H9 (cell line): Measurements from ENCODE around the gene DAND5. TPM values are rescaled to one million over a fixed set of nuclear protein-coding genes. Genes with fewer than 3 reads are reported as not detected.

ENCODE experiments used
- DNase-seq: peaks from one replicate; pipeline ENCODE4 v3.0.0-alpha.2; 2017
- H2AFZ ChIP-seq: one replicate; pipeline ENCODE4 v1.6.1; 2013; ENCODE audit warnings: mild to moderate bottlenecking, low read length, control low read depth, moderate library complexity
- H2AK5ac ChIP-seq: 2 replicates; pipeline ENCODE4 v1.6.1; 2013; ENCODE audit warnings: low read length, control low read depth, mixed read lengths; ENCODE audit not compliant: insufficient read length
- H2BK120ac ChIP-seq: one replicate; pipeline ENCODE4 v1.6.1; 2013; ENCODE audit warnings: low read depth, mild to moderate bottlenecking, low read length, control low read depth, inconsistent platforms; ENCODE audit not compliant: poor library complexity, severe bottlenecking
- H2BK12ac ChIP-seq: 2 replicates; pipeline ENCODE4 v1.6.1; 2013; ENCODE audit warnings: low read length, control low read depth, mixed read lengths, low read depth; ENCODE audit not compliant: insufficient read length
- H2BK15ac ChIP-seq: 2 replicates; pipeline ENCODE4 v1.6.1; 2013; ENCODE audit warnings: low read depth, low read length, control low read depth
- H2BK20ac ChIP-seq: one replicate; pipeline ENCODE4 v1.6.1; 2013; ENCODE audit warnings: low read depth, mild to moderate bottlenecking, low read length, control low read depth, inconsistent platforms; ENCODE audit not compliant: poor library complexity, severe bottlenecking
- H2BK5ac ChIP-seq: 2 replicates; pipeline ENCODE4 v1.6.1; 2013; ENCODE audit warnings: low read length, control low read depth, mixed read lengths; ENCODE audit not compliant: insufficient read length
- H3K14ac ChIP-seq: 2 replicates; pipeline ENCODE4 v1.6.1; 2013; ENCODE audit warnings: low read length, control low read depth; ENCODE audit not compliant: insufficient read depth
- H3K18ac ChIP-seq: 2 replicates; pipeline ENCODE4 v1.6.1; 2013; ENCODE audit warnings: low read depth, mild to moderate bottlenecking, mixed read lengths, low read length, control low read depth; ENCODE audit not compliant: insufficient read length
- H3K23ac ChIP-seq: 2 replicates; pipeline ENCODE4 v1.6.1; 2013; ENCODE audit warnings: low read length, control low read depth, mixed read lengths, low read depth; ENCODE audit not compliant: insufficient read length
- H3K23me2 ChIP-seq: 2 replicates; pipeline ENCODE4 v1.6.1; 2013; ENCODE audit warnings: low read depth, mild to moderate bottlenecking, mixed read lengths, low read length, control low read depth; ENCODE audit not compliant: insufficient read length, poor library complexity, severe bottlenecking
- H3K27ac ChIP-seq: 2 replicates; pipeline ENCODE4 v1.5.1; 2013; ENCODE audit warnings: low read length, control low read depth, mixed read lengths, low read depth; ENCODE audit not compliant: insufficient read length
- H3K27me3 ChIP-seq: 2 replicates; pipeline ENCODE4 v1.6.1; 2013; ENCODE audit warnings: low read length, control low read depth, inconsistent platforms; ENCODE audit not compliant: insufficient read depth
- H3K4ac ChIP-seq: 2 replicates; pipeline ENCODE4 v1.6.1; 2013; ENCODE audit warnings: low read depth, mild to moderate bottlenecking, control low read depth, inconsistent platforms, low read length, moderate library complexity
- H3K4me1 ChIP-seq: 2 replicates; pipeline ENCODE4 v1.6.1; 2013; ENCODE audit warnings: low read length, control low read depth, inconsistent platforms; ENCODE audit not compliant: insufficient read depth
- H3K4me2 ChIP-seq: 2 replicates; pipeline ENCODE4 v1.6.1; 2013; ENCODE audit warnings: low read length, control low read depth, mixed read lengths; ENCODE audit not compliant: insufficient read length, insufficient read depth
- H3K56ac ChIP-seq: 2 replicates; pipeline ENCODE4 v1.6.1; 2013; ENCODE audit warnings: low read depth, mild to moderate bottlenecking, mixed read lengths, low read length, control low read depth; ENCODE audit not compliant: insufficient read length
- H3K79me1 ChIP-seq: 2 replicates; pipeline ENCODE4 v1.6.1; 2013; ENCODE audit warnings: low read depth, mild to moderate bottlenecking, moderate library complexity, low read length, control low read depth, inconsistent platforms; ENCODE audit not compliant: insufficient read depth, poor library complexity, severe bottlenecking
- H3K79me2 ChIP-seq: 2 replicates; pipeline ENCODE4 v1.6.1; 2013; ENCODE audit warnings: low read length, control low read depth, inconsistent platforms; ENCODE audit not compliant: insufficient read depth
- H3K9ac ChIP-seq: 2 replicates; pipeline ENCODE4 v1.6.1; 2013; ENCODE audit warnings: low read length, control low read depth, mixed read lengths; ENCODE audit not compliant: insufficient read length; ENCODE audit errors: extremely low read depth
- H3K9me3 ChIP-seq: one replicate; pipeline ENCODE4 v1.6.1; 2013; ENCODE audit warnings: low read depth, low read length, inconsistent platforms; ENCODE audit not compliant: control insufficient read depth
- H3T11ph ChIP-seq: one replicate; pipeline ENCODE4 v1.6.1; 2013; ENCODE audit warnings: mild to moderate bottlenecking, low read length, control low read depth, inconsistent platforms
- H4K20me1 ChIP-seq: one replicate; pipeline ENCODE4 v1.6.1; 2013; ENCODE audit not compliant: control insufficient read depth, insufficient read length, insufficient read depth
- H4K5ac ChIP-seq: 2 replicates; pipeline ENCODE4 v1.6.1; 2013; ENCODE audit warnings: low read depth, mild to moderate bottlenecking, mixed read lengths, low read length, control low read depth; ENCODE audit not compliant: insufficient read length
- H4K8ac ChIP-seq: replicated peaks from 2 replicates; pipeline ENCODE4 v1.6.1; 2013; ENCODE audit warnings: low read length, control low read depth, mixed read lengths, low read depth; ENCODE audit not compliant: insufficient read length
- H4K91ac ChIP-seq: 2 replicates; pipeline ENCODE4 v1.6.1; 2013; ENCODE audit warnings: low read depth, mild to moderate bottlenecking, moderate library complexity, mixed read lengths, low read length, control low read depth; ENCODE audit not compliant: insufficient read length
- H3K27ac Mint-ChIP-seq, 3 experiments: 2 replicates in 2 of 3; 3 replicates in 1 of 3; pipeline ENCODE4 v1.8.0; 2020 to 2021; ENCODE audit warnings: mixed read lengths in 3 of 3, mild to moderate bottlenecking in 1 of 3, moderate library complexity in 1 of 3
- H3K27me3 Mint-ChIP-seq: 2 replicates; pipeline ENCODE4 v1.8.0; 2021; ENCODE audit warnings: low read depth, mild to moderate bottlenecking, moderate library complexity, mixed read lengths
- H3K36me3 Mint-ChIP-seq, 3 experiments: 2 replicates in 2 of 3; 3 replicates in 1 of 3; pipeline ENCODE4 v1.8.0; 2020 to 2021; ENCODE audit warnings: low read depth in 3 of 3, mixed read lengths in 3 of 3; ENCODE audit not compliant: insufficient read depth in 1 of 3
- H3K4me1 Mint-ChIP-seq, 2 experiments: 2 replicates each; pipeline ENCODE4 v1.8.0; 2020; ENCODE audit warnings: mixed read lengths in 2 of 2
- H3K4me3 Mint-ChIP-seq, 2 experiments: 2 replicates in 1 of 2; 3 replicates in 1 of 2; pipeline ENCODE4 v1.8.0; 2020 to 2021; ENCODE audit warnings: mild to moderate bottlenecking in 2 of 2, mixed read lengths in 2 of 2, moderate library complexity in 1 of 2
- H3K9me3 Mint-ChIP-seq, 2 experiments: 2 replicates in 1 of 2; 3 replicates in 1 of 2; pipeline ENCODE4 v1.8.0; 2020; ENCODE audit warnings: mild to moderate bottlenecking in 2 of 2, mixed read lengths in 2 of 2, moderate library complexity in 1 of 2
- CTCF ChIP-seq: fragments of 200-600 bp; sonication (generic); conservative IDR thresholded peaks from 3 replicates; pipeline ENCODE4 v1.8.0; 2021; ENCODE audit warnings: antibody characterized with exemption, mild to moderate bottlenecking
- WGBS: extraction: QIAGEN DNeasy Blood & Tissue Kit; methylation state at CpG from one replicate; pipeline ENCODE4 v1.1.7; 2013; ENCODE audit warnings: missing lambda C conversion rate, low lambda C conversion rate, mixed read lengths; ENCODE audit not compliant: insufficient read length; ENCODE audit errors: extremely low coverage; 5-methylcytosine and 5-hydroxymethylcytosine counted together
- total RNA-seq: library from RNA; stranded (reverse); gene quantifications from 2 replicates; pipeline ENCODE4 v1.2.1, GENCODE V29; 2021

DAND5 gene
- total RNA-seq, 1 experiment from 2014 or later: 0.11 TPM

DNA sequence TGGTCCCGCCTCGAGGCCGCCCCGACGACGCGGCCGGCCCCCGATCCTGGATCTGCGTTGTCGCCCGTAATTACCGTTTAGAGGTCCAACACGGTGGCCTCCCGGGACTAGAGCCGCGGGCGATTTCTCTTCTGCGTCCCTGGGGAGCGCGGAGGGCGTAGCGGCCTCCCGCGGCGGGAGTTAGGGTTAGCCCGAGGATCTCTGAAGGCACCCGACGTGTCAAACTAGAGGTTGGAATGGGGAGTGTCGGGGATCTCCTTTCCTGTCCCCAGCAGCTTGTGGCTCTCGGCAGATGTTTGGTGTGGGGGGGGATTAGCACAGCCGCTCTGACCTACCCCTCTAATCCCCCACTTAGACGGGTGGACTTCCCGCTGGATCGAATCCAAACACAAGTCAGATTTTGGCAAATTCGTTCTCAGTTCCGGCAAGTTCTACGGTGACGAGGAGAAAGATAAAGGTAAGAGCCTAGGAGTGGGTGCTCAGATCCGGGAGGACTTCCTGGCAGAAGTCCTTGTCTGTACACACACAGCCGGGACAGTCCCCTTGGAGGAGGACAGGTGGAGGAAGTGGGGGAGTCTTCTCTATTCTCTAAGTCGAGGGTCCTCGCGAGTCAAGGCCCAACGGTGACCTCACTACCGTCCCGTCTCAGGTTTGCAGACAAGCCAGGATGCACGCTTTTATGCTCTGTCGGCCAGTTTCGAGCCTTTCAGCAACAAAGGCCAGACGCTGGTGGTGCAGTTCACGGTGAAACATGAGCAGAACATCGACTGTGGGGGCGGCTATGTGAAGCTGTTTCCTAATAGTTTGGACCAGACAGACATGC lies 30.4 kb upstream of the DAND5 start:
- H3K18ac ChIP-seq: no peak overlapping the region
- H3K23ac ChIP-seq: no peak overlapping the region
- H4K91ac ChIP-seq: no peak overlapping the region
- no peak overlapping the region for H2BK20ac ChIP-seq
- no peak overlapping the region for H2BK5ac ChIP-seq
- Mint-ChIP-seq H3K36me3 (peaks cover 48 to 56% (median 52%) of the 10 kb centered on the region in 3 experiments), H3K27me3 (no peaks in the 10 kb centered on the region; the same call in 1 of the 2 replicates), H3K27ac (peak overlapping the region; percentile 78 to 96 (median 94)), H3K4me3 (peak overlapping the region; percentile 98 to 99), H3K9me3 (no peaks in the 10 kb centered on the region; a peak in 1 of 5 replicates), H3K4me1 (peaks cover 19 to 41% of the 10 kb centered on the region in 2 experiments)
- H2AK5ac ChIP-seq: no peak overlapping the region
- H2AFZ ChIP-seq: no peak overlapping the region
- no peaks in the 10 kb centered on the region for H3K27me3 ChIP-seq
- peaks cover 6% of the 10 kb centered on the region; the same call in 1 of the 2 replicates for H3K79me2 ChIP-seq
- no peak overlapping the region for H3T11ph ChIP-seq
- H4K8ac ChIP-seq: no peak overlapping the region
- H3K4me2 ChIP-seq: peak overlapping the region; percentile 97
- H3K79me1 ChIP-seq: peaks cover 6% of the 10 kb centered on the region
- H2BK15ac ChIP-seq: no peak overlapping the region
- H3K27ac ChIP-seq: no peak overlapping the region
- H2BK12ac ChIP-seq: no peak overlapping the region
- H3K23me2 ChIP-seq: peaks cover 7% of the 10 kb centered on the region
- H4K20me1 ChIP-seq: no peaks in the 10 kb centered on the region
- H3K14ac ChIP-seq: peak overlapping the region; percentile 84
- no peak overlapping the region for H3K56ac ChIP-seq
- no peaks in the 10 kb centered on the region for H3K9me3 ChIP-seq
- no peaks in the 10 kb centered on the region; the same call in 1 of the 2 replicates for H3K4me1 ChIP-seq
- peak overlapping the region; percentile 75 for H3K9ac ChIP-seq
- peak; percentile 23; the same call in 1 of the 3 replicates for TF ChIP-seq CTCF
- H4K5ac ChIP-seq: no peak overlapping the region
- WGBS: no CpG with 5 or more reads among the region's 54 CpGs
- DNase-seq: no peak
- H3K4ac ChIP-seq: no peak overlapping the region
- H2BK120ac ChIP-seq: no peak overlapping the region
